ENCODE results near the gene LYZL1.
A peak's percentile ranks its signal among the peaks of the same experiment; 100 is the strongest.
"Not testable (repeated sequence)": the region's sequence is repeated elsewhere in the genome, so short reads cannot be mapped to it uniquely, and the experiment has no call there.

The LYZL1 gene

GRCh38 chr10:29318141-29319071, 29.5 kb downstream of the LYZL1 start:
- H3K9ac ChIP-seq (ENCODE audit: low read length in 2 of 2); H3K36me3 ChIP-seq (ENCODE audit: control insufficient read depth in 2 of 2, insufficient read depth in 2 of 2, low read length in 2 of 2); H3K27me3 ChIP-seq (ENCODE audit: control insufficient read depth in 1 of 2, insufficient read depth in 2 of 2, low read length in 2 of 2); H3K9me3 ChIP-seq (ENCODE audit: control insufficient read depth in 2 of 2, low read length in 2 of 2); H3K27ac ChIP-seq (ENCODE audit: low read length); H3K4me1 ChIP-seq (ENCODE audit: control insufficient read depth, insufficient read depth, low read length): not testable (repeated sequence)
- peak overlapping the region in 1 of 2 donors; percentile 15 for H3K4me3 ChIP-seq (ENCODE audit: low read length in 2 of 2)

- H3K27me3 ChIP-seq (ENCODE audit: control insufficient read depth in 1 of 2, insufficient read depth in 2 of 2, low read length in 2 of 2): no peaks in the 10 kb centered on the region
- no peak overlapping the region for H3K4me3 ChIP-seq (ENCODE audit: low read length in 2 of 2)
- no peaks in the 10 kb centered on the region for H3K36me3 ChIP-seq (ENCODE audit: control insufficient read depth in 2 of 2, insufficient read depth in 2 of 2, low read length in 2 of 2)
- H3K9ac ChIP-seq (ENCODE audit: low read length in 2 of 2): no peak overlapping the region
- no peak overlapping the region for H3K27ac ChIP-seq (ENCODE audit: low read length)
- H3K4me1 ChIP-seq (ENCODE audit: control insufficient read depth, insufficient read depth, low read length): peaks cover 11% of the 10 kb centered on the region
- no peaks in the 10 kb centered on the region for H3K9me3 ChIP-seq (ENCODE audit: control insufficient read depth in 2 of 2, low read length in 2 of 2)
These were observed 30.4 kb downstream of the LYZL1 start for GRCh38 chr10:29319205-29319781.

- H3K27me3 ChIP-seq (ENCODE audit: control insufficient read depth in 1 of 2, insufficient read depth in 2 of 2, low read length in 2 of 2); H3K9me3 ChIP-seq (ENCODE audit: control insufficient read depth in 2 of 2, low read length in 2 of 2); H3K27ac ChIP-seq (ENCODE audit: low read length); H3K9ac ChIP-seq (ENCODE audit: low read length in 2 of 2); H3K36me3 ChIP-seq (ENCODE audit: control insufficient read depth in 2 of 2, insufficient read depth in 2 of 2, low read length in 2 of 2); H3K4me3 ChIP-seq (ENCODE audit: low read length in 2 of 2): not testable (repeated sequence)
- peaks cover 11% of the 10 kb centered on the region for H3K4me1 ChIP-seq (ENCODE audit: control insufficient read depth, insufficient read depth, low read length)
These were observed 31.8 kb downstream of the LYZL1 start for GRCh38 chr10:29320680-29321121.

GRCh38 chr10:29321656-29322055, 32.8 kb downstream of the LYZL1 start:
- Histone ChIP-seq H3K36me3 (ENCODE audit: control insufficient read depth in 2 of 2, insufficient read depth in 2 of 2, low read length in 2 of 2) (no peaks in the 10 kb centered on the region), H3K9ac (ENCODE audit: low read length in 2 of 2) (no peak overlapping the region), H3K9me3 (ENCODE audit: control insufficient read depth in 2 of 2, low read length in 2 of 2) (no peaks in the 10 kb centered on the region), H3K4me3 (ENCODE audit: low read length in 2 of 2) (no peak overlapping the region), H3K27ac (ENCODE audit: low read length) (no peak overlapping the region), H3K4me1 (ENCODE audit: control insufficient read depth, insufficient read depth, low read length) (peaks cover 11% of the 10 kb centered on the region), H3K27me3 (ENCODE audit: control insufficient read depth in 1 of 2, insufficient read depth in 2 of 2, low read length in 2 of 2) (no peaks in the 10 kb centered on the region)

GRCh38 chr10:29322918-29323317, 34.0 kb downstream of the LYZL1 start:
- Histone ChIP-seq H3K36me3 (ENCODE audit: control insufficient read depth in 2 of 2, insufficient read depth in 2 of 2, low read length in 2 of 2) (no peaks in the 10 kb centered on the region), H3K9me3 (ENCODE audit: control insufficient read depth in 2 of 2, low read length in 2 of 2) (no peaks in the 10 kb centered on the region), H3K27ac (ENCODE audit: low read length) (no peak overlapping the region), H3K9ac (ENCODE audit: low read length in 2 of 2) (no peak overlapping the region), H3K4me3 (ENCODE audit: low read length in 2 of 2) (no peak overlapping the region), H3K27me3 (ENCODE audit: control insufficient read depth in 1 of 2, insufficient read depth in 2 of 2, low read length in 2 of 2) (no peaks in the 10 kb centered on the region), H3K4me1 (ENCODE audit: control insufficient read depth, insufficient read depth, low read length) (peaks cover 11% of the 10 kb centered on the region)

GRCh38 chr10:29323367-29323766, 34.5 kb downstream of the LYZL1 start:
- Histone ChIP-seq H3K27ac (ENCODE audit: low read length) (no peak overlapping the region), H3K9ac (ENCODE audit: low read length in 2 of 2) (no peak overlapping the region), H3K4me3 (ENCODE audit: low read length in 2 of 2) (no peak overlapping the region)

GRCh38 chr10:29324220-29324841, 35.5 kb downstream of the LYZL1 start:
- Histone ChIP-seq H3K27me3 (ENCODE audit: control insufficient read depth in 1 of 2, insufficient read depth in 2 of 2, low read length in 2 of 2) (no peaks in the 10 kb centered on the region), H3K4me1 (ENCODE audit: control insufficient read depth, insufficient read depth, low read length) (peaks cover 16% of the 10 kb centered on the region), H3K9ac (ENCODE audit: low read length in 2 of 2) (no peak overlapping the region), H3K27ac (ENCODE audit: low read length) (no peak overlapping the region), H3K4me3 (ENCODE audit: low read length in 2 of 2) (no peak overlapping the region), H3K36me3 (ENCODE audit: control insufficient read depth in 2 of 2, insufficient read depth in 2 of 2, low read length in 2 of 2) (no peaks in the 10 kb centered on the region), H3K9me3 (ENCODE audit: control insufficient read depth in 2 of 2, low read length in 2 of 2) (no peaks in the 10 kb centered on the region)

More at GRCh38 chr10:29323367-29323766, 34.5 kb downstream of the LYZL1 start:
- Histone ChIP-seq H3K9me3 (ENCODE audit: control insufficient read depth in 2 of 2, low read length in 2 of 2) (no peaks in the 10 kb centered on the region), H3K27me3 (ENCODE audit: control insufficient read depth in 1 of 2, insufficient read depth in 2 of 2, low read length in 2 of 2) (no peaks in the 10 kb centered on the region), H3K4me1 (ENCODE audit: control insufficient read depth, insufficient read depth, low read length) (peaks cover 11% of the 10 kb centered on the region), H3K36me3 (ENCODE audit: control insufficient read depth in 2 of 2, insufficient read depth in 2 of 2, low read length in 2 of 2) (no peaks in the 10 kb centered on the region)

GRCh38 chr10:29326299-29326698, 37.4 kb downstream of the LYZL1 start:
- Histone ChIP-seq H3K9me3 (ENCODE audit: control insufficient read depth in 2 of 2, low read length in 2 of 2) (no peaks in the 10 kb centered on the region), H3K9ac (ENCODE audit: low read length in 2 of 2) (no peak overlapping the region), H3K27ac (ENCODE audit: low read length) (no peak overlapping the region), H3K4me3 (ENCODE audit: low read length in 2 of 2) (no peak overlapping the region), H3K4me1 (ENCODE audit: control insufficient read depth, insufficient read depth, low read length) (peaks cover 19% of the 10 kb centered on the region), H3K27me3 (ENCODE audit: control insufficient read depth in 1 of 2, insufficient read depth in 2 of 2, low read length in 2 of 2) (no peaks in the 10 kb centered on the region), H3K36me3 (ENCODE audit: control insufficient read depth in 2 of 2, insufficient read depth in 2 of 2, low read length in 2 of 2) (no peaks in the 10 kb centered on the region)

- no peaks in the 10 kb centered on the region for H3K9me3 ChIP-seq (ENCODE audit: control insufficient read depth in 2 of 2, low read length in 2 of 2)
- no peaks in the 10 kb centered on the region for H3K27me3 ChIP-seq (ENCODE audit: control insufficient read depth in 1 of 2, insufficient read depth in 2 of 2, low read length in 2 of 2)
- no peaks in the 10 kb centered on the region for H3K36me3 ChIP-seq (ENCODE audit: control insufficient read depth in 2 of 2, insufficient read depth in 2 of 2, low read length in 2 of 2)
- peaks cover 23% of the 10 kb centered on the region for H3K4me1 ChIP-seq (ENCODE audit: control insufficient read depth, insufficient read depth, low read length)
- H3K4me3 ChIP-seq (ENCODE audit: low read length in 2 of 2): no peak overlapping the region
- H3K9ac ChIP-seq (ENCODE audit: low read length in 2 of 2): no peak overlapping the region
- no peak overlapping the region for H3K27ac ChIP-seq (ENCODE audit: low read length)
These were observed 38.2 kb downstream of the LYZL1 start for GRCh38 chr10:29326886-29327745.

- no peak overlapping the region for H3K4me3 ChIP-seq (ENCODE audit: low read length in 2 of 2)
- no peaks in the 10 kb centered on the region for H3K9me3 ChIP-seq (ENCODE audit: control insufficient read depth in 2 of 2, low read length in 2 of 2)
- peaks cover 25% of the 10 kb centered on the region for H3K4me1 ChIP-seq (ENCODE audit: control insufficient read depth, insufficient read depth, low read length)
- H3K27ac ChIP-seq (ENCODE audit: low read length): no peak overlapping the region
- no peak overlapping the region for H3K9ac ChIP-seq (ENCODE audit: low read length in 2 of 2)
- H3K27me3 ChIP-seq (ENCODE audit: control insufficient read depth in 1 of 2, insufficient read depth in 2 of 2, low read length in 2 of 2): no peaks in the 10 kb centered on the region
- no peaks in the 10 kb centered on the region for H3K36me3 ChIP-seq (ENCODE audit: control insufficient read depth in 2 of 2, insufficient read depth in 2 of 2, low read length in 2 of 2)
These were observed 38.9 kb downstream of the LYZL1 start for GRCh38 chr10:29327746-29328102.

Data from stomach smooth muscle (tissue), 2 donors.